Measurements from ENCODE around the gene OR6V1.

The OR6V1 gene, protein sequence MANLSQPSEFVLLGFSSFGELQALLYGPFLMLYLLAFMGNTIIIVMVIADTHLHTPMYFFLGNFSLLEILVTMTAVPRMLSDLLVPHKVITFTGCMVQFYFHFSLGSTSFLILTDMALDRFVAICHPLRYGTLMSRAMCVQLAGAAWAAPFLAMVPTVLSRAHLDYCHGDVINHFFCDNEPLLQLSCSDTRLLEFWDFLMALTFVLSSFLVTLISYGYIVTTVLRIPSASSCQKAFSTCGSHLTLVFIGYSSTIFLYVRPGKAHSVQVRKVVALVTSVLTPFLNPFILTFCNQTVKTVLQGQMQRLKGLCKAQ

DNA sequence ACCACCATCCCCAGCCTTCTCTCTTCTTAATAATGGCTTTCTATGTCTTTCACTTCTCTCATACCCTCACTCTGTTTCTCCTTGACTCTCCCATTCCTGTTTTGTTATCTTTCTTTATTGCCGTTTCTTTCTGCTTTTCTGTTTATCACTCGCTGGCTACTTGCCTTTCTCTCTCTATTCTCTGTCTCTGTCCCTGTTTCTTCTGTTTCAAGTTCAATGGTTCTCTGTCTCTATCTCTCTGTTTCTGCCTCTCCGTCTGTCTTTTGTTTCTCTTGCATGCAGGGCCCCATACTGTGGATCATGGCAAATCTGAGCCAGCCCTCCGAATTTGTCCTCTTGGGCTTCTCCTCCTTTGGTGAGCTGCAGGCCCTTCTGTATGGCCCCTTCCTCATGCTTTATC is at the start of gene OR6V1:
Gene OR6V1, plus strand, starts transcription at position 301 of the 400 bp plus-strand sequence. Its CDS starts 0 bp downstream, at position 301.
- DNase-seq (ENCODE audit: low read depth, low spot score), result no peak

DNA sequence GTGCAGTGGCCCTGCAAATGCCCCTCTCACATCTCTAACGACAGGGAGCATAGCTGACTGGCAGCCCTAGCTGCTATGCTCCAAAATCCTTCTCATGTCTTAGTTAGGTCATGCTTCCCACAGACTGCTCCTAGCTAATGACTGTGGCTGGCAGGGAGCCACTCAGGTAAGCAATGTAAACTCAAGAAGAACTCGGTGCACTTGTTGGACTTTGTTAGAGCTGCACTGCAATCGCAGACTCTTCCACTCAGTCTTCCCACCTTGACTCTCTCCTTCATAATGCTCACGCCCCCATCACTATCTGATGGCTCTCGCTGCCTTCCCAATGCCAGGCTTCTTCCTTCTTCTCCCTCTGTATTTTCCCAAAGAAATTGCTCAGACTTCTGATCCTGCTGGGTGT is 49.2 kb upstream of the OR6V1 start:
- DNase-seq (ENCODE audit: low read depth, low spot score), result no peak

DNA sequence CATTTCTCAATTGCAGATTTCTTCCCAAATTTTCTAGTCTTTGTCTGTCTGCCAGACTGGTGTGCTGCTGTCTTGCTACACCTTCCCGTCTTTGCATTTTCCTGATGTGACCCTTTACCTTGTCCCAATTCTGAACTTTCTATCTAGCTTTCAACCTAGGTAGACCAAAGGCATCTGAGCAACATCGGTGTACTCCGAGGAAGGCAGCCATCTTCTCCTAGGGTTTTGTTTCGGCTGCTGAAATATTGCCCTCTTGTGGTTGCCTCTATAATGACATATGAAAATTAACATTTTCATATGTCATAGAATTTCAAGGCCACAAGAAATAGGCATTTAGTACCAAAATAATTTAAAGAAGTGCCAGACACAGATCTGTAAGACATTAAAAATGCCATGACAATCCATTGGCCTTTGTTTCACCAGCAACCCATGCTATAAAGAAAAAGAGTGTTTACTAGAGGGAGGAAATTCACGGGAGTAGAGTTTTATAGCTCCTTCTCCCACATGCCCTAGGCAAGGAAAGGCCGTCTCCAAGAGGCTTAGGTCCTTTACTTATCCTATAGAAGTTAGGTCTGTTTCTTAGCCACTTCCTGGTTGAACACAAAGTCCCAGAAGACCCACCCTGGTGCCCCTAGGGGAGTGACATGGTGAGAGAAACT is 48.6 kb upstream of the OR6V1 start:
- DNase-seq (ENCODE audit: low read depth, low spot score), result no peak

DNA sequence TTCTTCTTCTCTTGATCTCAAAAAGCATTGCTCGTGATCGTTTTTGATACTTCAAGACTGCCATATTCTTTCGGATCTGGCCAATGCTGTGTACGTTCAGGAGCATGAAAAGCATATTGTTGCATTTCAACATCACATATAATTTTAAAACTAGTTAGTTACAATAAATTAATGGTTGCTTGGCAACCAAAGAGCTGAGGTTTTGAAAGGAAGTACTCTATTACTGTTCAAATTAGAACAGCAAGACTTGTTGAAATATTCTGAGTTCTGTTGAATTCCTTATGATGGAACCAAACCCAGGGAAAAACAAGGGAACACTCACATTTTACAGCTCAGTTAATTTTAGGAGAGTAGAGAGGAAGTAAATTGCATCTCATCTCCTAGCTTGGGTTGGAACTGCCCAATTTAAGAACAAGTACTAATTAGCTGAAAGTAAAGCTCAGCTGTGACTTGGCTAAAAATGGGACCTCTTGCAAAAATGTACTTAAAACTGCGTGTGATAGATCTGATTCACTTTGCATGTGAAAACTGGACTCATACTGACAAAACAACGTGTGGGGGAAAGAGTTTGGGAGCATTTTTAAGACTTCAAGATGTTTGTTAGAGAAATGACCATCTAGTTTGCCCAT is 46.4 kb upstream of the OR6V1 start:
- DNase-seq (ENCODE audit: low read depth, low spot score), result no peak

DNA sequence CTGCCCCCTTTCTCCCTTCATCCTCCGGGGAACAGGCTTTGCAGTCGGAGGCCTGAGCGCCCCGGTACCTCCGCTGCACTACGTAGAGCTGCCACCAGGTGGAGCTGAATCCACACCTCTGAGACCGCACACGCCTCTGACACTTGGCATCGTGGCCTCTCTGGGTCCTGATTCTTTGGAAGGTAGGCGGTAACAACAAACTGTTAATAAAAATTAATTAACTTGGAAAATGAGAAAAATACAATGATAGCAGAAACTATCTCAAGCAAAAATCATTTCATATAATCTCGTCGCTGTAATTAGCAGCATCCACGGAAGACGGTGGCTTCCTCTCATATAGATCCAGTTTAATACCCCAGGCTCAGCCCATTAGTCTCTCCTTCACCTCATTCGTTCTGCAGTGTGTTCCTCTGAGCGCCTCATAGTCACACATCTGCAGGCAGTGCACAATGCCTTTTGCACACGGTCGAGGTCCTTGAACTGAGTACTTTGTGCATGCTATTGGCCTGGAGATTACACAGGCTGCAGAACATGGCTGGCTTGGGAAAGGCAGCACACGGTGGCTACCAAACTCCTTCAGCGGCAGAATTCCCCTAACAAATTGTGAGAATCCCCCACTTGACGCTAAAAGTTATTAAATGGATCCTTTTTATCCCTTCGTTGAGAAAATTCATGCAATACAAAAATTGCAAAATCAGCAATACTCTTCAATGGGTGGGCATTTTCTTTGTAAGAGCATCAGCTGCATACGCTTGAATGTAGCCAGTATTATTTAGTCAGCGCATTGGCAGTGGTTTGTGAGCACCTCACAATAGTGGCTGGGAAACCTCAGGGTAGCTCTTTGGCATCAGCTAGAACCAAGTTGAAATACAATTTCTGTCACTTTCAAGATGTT is 43.9 kb upstream of the OR6V1 start:
- peak; percentile 66 for DNase-seq (ENCODE audit: low read depth, low spot score)

DNA sequence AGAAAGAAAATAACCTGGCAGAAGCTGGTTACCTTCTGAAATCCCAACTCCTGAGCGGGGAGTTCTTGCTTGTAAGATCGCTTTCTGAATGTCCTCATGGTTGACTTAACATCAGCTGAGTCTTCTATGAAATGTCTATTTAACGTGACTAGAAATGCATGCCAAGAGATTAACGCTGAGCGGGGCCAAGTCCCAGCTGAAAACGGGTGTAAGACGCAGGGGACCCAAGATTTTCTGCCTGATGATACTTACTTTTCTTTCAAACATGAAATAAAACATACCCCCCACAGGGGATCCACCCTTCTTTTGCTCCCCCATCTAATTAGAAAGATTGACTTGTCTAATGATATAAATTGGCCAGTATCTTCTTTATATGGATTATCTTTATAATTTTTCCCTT is 40.1 kb upstream of the OR6V1 start:
- no peak for DNase-seq (ENCODE audit: low read depth, low spot score)

DNA sequence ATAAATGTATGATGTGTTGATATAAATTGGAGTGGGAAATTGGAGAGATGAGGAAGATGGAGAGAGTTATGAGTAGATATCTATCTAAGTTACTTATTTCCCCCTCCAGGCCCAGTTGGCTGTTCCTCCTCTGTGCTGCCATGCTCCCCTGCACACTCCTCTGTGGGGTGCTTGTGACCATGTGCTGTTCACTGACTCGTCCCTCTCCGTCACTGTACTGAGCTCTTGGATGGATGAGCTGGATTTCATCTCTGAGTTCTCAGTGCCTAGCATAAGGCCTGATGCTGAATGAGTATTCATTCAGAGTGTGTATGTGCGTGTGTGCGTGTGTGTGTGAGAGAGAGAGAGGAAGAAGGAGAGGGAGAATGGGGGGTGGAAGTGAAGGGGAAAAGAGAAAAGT is 39.7 kb upstream of the OR6V1 start:
- DNase-seq (ENCODE audit: low read depth, low spot score), result no peak

DNA sequence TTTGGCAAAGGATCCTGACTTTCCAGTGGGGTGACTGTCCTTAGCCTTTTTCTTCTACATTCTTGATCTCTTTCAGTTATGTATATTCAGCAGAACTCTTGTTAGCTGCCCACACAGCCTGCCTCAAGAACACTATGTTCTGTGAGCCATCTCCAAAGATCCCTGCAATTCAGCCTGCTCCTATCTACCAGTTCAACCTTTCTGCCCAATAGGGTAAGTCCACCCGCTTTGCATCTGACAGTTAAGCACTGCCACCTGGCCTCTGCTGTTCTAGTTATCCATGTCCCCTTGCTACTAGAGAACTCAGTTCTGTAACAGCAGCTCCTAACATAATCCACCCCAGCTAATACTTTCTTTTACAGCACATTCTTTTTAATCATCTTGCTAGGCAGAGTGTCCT is 38.7 kb upstream of the OR6V1 start:
- DNase-seq (ENCODE audit: low read depth, low spot score), result no peak

DNA sequence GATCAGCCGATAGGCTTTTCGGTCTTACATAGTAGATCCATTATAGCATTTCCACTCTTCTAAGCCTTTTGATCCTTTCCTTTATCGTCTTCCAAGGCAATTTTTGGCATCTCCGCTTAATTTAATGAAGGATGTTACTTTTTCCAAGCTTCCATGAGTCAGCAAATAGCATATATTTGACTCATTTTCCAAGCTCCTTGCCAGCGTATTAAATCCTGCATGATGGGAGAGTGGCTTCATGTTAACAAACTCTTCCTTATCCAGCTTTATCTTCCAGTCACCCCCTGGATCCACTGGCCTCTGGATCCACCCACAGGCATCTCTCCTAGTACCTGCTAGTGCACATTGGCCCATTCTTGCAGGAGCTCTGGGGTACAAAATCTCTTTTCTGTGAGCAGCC is 38.2 kb upstream of the OR6V1 start:
- no peak for DNase-seq (ENCODE audit: low read depth, low spot score)

DNA sequence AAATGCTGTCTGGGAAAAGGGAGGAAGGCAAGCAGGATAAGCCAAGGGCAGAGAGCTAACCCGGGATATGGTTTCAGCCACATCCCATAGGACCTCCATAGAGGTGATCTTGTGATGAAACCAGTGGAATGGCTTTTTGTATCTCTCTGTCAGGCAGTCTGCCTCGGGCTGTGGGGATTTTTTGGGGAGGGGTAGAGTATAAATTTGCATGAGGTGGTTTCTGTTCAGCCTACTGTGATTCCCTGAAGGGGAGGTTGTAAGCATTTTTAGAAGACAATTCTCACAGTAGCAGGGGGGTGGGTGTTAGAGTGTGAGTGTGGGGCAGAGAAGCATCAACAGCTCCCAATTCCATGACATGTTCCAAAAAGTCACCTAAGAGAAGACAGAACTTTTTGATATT is 37.1 kb upstream of the OR6V1 start:
- no peak for DNase-seq (ENCODE audit: low read depth, low spot score)

DNA sequence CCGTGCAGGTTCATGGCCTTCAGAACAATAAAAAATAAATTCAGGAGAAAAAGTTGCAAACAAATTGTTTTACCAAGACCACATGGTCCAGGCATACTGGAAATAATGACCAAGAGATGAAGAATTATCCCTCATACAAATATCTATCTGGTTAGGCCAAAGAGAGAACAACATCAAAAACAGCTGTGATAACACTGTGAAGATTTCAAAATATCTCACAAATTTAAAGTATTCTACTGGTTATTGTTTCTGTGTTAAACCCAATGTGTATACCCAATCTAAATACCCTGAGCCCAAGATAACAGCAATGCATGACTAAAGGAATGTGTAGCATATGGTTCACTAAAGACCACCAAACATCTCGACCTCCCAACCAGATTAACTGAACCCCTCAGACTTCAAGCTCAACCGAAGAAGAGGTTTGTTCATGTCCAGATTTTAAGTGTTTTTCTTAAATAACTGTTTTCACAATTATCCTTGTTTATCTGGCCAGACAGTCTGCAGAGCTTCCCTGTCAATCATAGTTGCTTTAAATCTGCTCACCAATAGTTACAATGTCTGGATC is 36.1 kb upstream of the OR6V1 start:
- DNase-seq (ENCODE audit: low read depth, low spot score), result no peak

DNA sequence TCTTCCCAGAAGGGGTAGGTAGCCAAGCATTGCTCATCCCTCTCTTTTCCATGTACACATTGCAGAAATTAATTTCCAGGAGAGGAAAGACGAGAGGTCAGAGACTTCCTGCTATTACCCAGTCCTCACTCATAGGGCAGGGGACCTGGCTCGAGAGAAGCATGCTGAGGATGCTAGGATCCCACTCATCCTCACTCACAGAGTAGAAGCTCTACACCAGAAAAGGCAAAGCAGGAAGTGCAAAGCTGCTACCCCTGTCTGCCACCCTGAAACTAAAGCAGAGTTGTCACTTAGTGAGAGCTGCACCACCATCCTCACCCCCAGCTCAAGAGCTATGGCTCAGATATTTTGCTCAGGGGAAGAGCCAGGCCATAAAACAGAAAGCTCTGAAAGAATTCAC is 35.1 kb upstream of the OR6V1 start:
- no peak for DNase-seq (ENCODE audit: low read depth, low spot score)

DNA sequence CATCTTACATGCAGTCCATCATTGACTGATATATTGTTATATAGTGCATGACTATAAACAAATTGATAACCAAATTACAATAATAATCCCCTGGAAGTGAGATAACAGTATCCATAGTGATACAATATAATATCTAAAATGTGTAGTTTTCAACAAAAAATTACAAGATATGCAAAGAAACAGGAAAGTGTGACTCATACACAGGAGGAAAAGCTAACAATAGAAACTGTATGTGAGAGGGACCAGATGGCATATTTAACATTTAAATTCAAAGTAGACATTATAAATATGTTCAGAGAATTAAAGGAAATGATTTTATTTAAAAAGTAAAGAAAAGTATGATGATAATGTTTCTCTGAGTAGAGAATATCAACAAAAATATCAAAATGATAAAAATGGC is 33.2 kb upstream of the OR6V1 start:
- no peak for DNase-seq (ENCODE audit: low read depth, low spot score)

DNA sequence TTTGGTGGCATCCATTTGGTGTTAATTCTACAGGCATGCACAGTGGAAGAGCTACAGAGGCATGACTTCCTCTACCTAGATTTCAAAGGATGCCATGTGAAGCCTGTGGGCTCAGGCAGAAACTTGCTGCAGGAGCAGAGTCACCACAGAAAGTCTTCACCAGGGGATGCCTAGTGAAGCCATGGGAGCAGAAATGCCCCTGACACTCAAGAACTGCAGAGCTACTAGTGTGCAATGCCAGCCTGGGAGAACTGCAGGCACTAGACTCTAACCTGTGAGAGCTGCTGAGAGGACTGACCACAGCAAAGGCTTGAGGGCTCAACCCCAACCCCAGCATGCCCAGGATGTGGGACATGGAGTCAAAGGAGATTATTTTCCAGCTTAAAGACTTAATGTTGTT is 29.1 kb upstream of the OR6V1 start:
- no peak for DNase-seq (ENCODE audit: low read depth, low spot score)

DNA sequence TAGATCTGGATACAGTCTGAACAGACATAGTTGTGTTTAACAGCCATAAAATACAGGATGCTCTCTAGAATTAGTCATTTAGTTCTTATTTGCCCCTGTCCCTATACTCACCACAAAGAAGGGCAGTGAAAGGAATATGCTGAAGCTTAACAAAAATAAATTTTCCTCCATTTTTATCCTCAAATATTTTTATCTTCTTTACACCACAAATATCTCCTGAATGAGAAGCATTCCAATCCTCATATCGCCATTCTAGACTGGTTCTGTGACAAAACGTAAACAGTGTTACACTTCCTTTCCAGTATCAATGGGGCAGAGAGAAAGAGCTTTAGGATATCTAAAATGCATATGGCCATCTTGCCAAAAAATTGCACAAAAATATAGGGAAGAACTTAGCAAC is 26.8 kb upstream of the OR6V1 start:
- DNase-seq (ENCODE audit: low read depth, low spot score), result no peak

DNA sequence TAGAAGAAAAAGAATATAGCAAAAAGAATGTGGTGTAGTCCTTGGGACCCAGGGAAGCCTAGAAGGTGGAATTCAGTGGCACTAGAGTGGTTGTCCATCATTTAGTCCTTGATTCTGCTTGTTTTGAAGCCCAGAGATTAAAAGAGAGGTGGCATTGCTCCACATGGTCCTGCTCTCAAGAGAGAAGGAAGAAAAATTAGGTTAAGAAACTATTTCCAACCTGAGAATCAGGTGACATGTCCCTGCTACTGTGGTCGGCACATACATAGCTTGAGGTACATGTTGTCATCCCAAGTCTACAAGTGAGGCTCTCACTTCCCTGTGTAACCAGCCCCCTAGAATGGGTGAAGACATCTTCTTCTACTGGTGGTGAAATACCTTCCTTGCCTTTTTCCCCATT is 25.1 kb upstream of the OR6V1 start, which contains the start of gene OR9A2:
Gene OR9A2, minus strand, starts transcription at position 101 of the 400 bp plus-strand sequence. Its CDS starts 0 bp downstream, at position 101.
- DNase-seq (ENCODE audit: low read depth, low spot score), result no peak

DNA sequence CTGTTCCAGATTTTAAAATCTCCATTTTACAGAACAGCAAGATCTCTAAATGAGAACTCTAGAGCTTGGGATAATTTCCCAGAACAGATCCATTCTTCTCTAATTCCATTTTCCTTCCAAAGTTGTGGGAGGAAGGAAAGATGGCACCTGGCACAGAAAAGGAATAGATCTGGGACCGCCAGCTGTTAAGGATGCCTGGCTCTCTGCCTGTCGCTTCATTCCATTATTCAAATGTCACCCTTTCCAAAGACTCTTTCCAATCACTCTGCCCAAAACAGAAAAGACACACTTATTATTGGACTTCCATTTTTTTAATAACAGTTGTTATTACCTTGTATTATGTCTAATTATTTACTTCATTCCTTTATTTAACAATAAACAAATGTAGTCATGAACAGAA is 24.5 kb upstream of the OR6V1 start:
- no peak for DNase-seq (ENCODE audit: low read depth, low spot score)

DNA sequence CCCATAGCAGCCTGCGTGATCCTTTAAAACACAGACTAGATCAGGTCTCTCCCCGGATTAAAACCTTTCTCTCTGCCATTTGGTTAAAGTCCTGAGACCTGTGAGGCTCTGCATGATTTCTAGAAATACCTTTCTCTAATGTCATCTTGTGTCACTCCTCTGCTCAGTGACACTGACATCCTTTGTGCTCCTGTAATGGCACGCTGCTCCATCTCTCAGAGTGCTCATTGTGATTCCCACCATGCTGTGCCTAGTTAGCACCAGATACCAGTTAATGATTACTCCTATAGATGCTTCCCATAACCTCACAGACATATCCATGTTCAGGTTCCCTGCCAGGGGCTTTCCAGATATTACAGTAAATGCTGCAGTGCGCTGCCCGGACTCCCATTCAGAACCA is 13.5 kb upstream of the OR6V1 start:
- no peak for DNase-seq (ENCODE audit: low read depth, low spot score)

DNA sequence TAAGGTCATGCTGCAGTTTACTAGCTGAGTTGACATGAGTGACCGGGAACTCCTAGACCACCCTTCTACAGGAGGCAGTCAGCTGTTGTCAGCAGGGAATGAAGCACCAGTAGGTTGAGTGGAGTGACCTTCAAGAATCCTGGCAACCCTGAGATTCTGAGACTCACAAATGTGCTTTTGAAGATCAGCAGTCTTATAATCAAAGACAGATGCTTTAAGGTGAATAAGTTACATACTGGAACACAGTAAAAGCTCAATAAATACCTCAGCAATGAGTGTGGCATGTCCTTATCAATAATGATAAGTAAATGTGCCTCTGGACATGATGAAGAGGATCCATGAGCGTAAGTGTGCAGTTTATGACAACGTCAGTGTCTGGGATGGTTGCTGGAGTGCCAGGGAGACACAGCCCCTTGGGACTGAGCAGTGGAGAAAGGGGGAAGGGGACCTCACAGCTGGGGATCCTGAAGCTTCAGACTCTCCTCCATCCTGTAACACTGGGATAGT is 11.9 kb upstream of the OR6V1 start:
- DNase-seq (ENCODE audit: low read depth, low spot score), result no peak

DNA sequence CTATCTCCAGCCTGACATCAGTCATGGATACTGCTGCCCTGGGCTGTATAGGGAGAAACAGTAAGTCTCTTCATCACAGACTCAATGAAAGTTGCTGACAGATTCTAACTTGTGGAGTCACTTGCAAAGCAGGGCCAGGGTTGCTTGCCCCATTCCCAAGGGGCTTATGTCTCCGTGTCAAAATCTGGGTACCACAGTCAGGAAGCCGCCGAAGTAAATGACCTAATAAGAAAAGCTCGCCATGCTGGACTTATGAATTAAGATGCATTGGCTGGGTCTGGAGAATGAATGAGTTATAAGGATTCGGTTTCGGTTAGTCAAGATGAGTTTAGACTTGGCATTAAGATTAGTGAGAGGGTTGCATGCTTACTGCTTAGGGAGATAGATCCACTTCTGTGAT is 10.8 kb upstream of the OR6V1 start:
- DNase-seq (ENCODE audit: low read depth, low spot score), result no peak

DNA sequence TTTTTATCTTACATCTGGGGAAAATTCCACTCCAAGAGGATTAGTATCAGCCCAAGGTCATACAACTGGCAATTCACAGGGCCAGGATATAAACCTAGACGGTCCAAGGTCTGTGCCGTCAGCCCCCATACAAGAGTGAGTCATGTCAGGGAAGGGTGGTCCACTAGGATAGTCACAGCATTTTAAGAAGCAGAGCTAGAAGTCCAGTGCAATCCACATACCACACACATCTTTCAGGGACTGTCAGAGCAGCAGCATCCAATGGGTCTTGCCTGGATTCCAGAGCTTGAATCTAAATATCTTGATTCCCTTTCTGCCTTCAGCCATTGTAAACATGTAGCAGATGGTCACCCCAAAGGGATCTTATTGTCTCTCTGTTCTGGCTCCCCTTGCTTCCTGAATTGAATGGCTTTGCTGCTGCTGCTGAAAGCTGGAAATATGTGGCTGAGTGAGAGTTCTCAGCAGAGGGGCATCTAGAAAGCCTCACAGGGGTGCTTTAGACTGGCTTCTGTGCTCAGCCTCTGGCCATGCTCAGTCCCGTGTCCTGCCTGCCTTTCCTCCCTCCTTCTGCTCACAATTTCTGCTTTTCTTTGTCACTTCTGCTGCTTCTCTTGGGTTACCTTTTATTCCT is 9.9 kb upstream of the OR6V1 start:
- no peak for DNase-seq (ENCODE audit: low read depth, low spot score)
